GM19193 (cell line): ENCODE results near the gene IQGAP2.

Experiments used
- POLR2A ChIP-seq: IDR thresholded peaks from 4 replicates; pipeline ENCODE4 v1.6.1; 2011; ENCODE audit not compliant: insufficient read depth, insufficient read length; ENCODE audit errors: extremely low read depth

The IQGAP2 gene

DNA sequence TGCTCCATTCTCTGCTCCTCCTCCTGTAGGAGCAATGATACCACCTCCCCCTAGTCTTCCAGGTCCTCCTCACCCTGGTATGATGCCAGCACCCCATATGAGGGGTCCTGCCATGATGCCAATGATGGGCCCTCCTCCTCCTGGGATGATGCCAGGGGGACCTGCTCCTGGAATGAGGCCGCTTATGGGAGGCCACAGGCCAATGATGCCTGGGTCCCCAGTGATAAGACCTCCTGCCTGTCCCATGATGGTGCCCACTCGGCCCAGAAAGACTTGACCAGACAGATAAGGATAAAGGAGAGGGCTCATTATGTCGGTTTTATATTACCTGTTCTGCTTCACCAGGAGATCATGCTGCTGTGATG lies 26.2 kb upstream of the IQGAP2 start:
- TF ChIP-seq POLR2A = no peak

DNA sequence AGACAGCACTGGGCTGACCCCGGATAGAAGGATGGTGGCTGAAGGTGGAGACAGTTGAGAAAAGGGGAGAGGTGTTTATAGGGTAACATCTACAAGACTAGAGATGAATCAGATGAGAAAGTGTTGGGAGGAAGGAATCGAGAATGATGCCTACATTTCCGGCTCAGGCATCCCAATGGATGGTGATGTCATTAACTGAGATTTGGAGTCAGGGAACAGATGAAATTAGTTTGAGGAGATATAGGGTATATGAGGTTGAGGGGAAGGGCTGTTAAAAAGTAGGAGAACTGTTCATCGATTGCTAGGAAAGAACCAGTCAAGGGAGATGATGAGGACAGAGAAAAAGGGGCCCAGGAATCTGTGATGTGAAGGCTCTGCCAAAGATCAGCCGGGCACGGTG lies 24.7 kb upstream of the IQGAP2 start:
- no peak for TF ChIP-seq POLR2A

DNA sequence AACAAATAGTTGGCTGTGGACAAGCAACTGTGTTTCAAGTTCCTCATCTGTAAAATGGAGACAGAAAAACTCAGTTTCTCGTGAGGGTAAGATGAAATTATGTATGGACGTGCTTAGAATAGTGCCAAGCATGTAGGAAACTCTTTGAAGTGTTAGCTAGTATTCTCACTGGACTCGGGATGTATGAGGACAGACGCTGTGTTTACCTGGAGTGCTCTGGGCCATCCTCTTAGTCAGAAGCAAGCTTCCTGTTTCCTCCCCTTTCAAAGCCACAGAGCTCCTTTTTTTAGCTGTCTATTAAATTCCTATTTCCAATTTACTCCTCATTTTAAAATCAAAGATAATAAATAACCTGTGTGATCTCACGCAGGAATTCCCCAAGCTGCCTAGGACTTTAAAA lies 23.8 kb upstream of the IQGAP2 start:
- no peak for TF ChIP-seq POLR2A

DNA sequence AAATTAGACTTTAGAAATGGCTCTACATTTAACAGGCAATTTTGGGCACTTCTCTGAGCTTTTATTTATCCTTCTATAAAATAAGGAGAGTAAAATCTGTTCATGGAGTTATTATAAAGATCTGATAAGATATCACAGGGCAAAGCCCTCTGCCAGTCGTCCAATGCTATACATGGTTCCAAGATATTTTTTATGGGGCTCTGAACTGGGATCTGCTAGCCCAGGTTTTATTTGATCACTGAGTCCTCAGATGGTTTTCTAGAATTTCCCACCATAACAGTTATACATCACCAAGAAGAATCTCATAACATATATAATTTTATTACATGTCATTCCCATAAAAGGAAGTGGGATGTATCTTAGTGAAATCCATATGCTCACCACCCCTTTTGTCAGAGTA lies 23.2 kb upstream of the IQGAP2 start:
- no peak for TF ChIP-seq POLR2A

DNA sequence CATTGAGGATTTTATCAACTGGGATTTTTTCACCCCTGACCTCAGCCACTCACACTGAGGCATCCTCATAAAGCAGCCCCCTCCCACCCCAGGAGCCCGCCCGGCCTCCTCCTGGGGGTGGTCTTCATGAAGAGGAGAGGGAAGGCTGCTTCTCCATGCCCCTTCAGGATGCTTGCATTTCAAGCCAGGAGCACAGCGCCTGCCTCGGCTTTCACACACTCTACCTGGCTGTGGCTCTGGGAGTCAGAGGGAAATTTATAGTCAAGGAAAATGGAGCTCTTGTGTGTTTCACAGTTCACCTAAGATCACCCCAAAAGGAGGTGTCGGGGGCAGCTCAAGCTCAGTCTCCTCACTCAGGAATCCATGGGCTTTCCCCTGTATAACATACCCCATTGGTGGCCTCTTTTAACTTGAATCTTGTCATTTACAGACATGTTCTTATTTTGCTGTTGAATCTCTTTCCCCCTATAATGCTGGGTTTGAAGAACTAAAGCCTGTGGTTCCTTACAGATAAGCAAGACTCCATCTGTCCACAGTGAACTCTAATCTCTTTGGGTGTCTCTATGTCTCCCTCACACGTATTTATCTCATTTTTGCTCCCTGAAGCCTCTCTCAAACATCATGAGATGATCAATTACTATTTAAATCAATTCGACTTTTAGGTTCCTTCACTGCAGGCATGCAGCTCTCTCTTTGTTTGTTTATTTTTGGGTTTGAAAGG lies 22.6 kb upstream of the IQGAP2 start:
- no peak for TF ChIP-seq POLR2A

DNA sequence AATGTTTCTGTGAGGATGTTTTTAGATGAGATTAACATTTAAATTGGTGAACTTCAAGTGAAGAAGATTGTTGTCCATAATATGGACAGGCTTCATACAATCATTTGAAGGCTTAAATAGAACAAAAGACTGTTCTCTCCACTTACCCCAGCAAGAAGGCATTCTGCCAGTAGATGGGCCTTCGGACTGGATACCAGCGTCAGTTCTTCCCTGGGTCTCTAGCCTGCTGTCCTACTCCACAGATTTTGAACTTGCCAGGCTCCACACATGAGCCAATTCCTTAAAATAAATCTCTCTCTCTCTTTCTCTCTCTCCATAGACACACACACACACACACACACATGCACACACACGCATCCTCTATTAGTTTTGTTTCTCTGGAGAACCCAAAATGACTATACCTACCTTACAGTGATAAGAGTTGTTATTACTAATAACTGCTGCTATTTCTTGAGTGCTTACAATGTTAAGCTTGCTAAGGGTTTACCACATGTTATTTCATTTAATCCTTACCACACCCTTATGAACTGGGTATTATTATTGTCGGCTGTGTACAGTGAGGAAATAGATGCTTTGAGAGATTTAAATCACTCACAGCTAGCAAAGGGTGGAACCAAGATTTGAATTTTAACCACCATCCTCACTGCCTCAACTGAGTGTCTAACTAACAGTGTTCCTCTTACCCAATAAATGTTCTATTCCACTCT lies 19.8 kb upstream of the IQGAP2 start:
- no peak for TF ChIP-seq POLR2A

DNA sequence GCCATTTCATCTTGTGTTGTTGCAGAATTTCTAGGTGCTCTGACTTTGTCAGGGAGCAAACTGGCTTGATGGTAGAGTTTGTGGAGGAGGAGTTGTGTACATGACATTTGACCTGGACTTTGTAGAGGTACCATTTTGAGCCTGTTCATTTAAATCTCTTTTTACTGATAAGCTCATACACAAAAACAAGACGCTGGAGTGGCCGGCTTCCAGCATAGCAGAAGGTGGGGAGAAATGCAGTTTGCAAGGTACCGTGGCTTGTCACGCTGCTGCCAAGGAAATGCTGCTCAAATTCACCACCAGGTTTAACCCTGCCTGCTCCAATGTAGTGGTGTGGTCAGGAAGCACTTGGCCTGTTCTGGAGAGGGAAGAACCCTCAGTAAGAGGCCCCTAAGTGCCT lies 18.9 kb upstream of the IQGAP2 start:
- no peak for TF ChIP-seq POLR2A

DNA sequence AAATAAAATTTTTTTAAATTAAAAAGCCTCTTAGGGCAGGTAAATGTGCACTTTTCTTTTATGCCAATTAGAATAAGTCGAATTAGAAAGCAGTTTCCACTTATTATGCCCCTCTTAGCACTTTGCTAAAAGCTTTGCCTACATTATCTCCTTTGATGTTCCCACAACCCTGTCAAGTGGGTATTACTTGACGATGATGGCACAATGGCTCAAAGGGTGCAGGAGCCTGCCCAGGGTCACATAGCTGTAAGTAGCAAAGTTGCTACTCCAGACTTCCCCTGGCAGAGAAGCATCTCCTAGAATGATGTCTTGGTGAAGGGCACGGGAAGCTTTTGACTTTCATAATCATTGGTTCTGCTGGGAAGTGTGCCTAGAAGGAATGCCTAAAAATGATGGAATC lies 18.4 kb upstream of the IQGAP2 start:
- no peak for TF ChIP-seq POLR2A

DNA sequence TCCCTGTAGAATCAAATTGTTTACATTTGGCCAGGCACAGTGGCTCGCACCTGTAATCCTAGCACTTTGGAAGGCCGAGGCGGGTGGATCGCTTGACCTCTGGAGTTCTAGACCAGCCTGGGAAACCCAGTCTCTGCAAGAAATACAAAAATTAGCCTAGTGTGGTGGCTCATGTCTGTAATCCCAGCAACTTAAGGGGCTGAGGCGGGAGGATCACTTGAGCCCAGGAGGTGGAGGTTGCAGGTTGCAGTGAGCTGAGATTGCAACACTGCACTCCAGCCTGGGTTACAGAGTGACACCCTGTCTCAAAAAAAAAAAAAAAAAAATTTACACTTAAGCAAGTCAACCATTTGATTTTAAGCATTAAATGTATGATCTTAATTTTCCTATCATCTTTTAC lies 17.5 kb upstream of the IQGAP2 start:
- TF ChIP-seq POLR2A = no peak

DNA sequence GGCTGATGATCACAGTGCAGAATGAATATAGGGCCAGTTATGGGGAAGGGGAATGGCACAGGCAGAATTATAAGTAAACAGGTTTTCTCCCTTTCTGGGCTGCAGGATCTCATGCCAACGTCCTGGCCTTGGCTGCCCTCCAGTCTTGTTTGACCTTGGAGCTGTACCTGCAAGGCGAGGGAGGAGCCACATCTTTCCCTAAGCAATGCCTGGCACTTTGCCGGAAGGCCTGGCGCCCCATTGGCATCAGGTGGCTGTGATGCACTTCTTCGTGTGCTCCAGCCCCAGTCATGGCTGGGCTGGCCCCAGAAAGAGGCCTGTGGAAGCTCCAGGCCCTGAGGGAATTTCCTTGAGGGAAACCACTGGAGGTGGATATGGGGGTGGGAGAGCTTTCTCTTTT lies 16.7 kb upstream of the IQGAP2 start:
- TF ChIP-seq POLR2A = no peak

DNA sequence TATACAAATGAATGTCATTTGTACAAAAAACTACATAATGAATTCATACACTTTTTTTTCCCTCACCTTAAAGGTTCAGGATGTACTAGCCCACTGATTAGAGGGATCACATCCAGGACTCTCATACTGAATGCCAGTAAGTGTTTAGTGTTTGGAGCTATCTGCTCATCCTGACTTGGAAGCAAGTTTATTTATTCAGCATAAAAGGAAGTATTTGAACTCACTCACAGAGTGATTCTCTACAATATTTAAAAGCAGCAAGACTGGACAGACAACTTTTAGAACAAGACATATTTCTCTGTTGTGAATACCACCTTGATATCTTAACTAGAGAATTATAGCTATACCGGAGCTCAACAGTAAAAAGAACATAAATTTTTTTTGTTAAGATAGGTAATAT lies 14.8 kb upstream of the IQGAP2 start:
- no peak for TF ChIP-seq POLR2A

DNA sequence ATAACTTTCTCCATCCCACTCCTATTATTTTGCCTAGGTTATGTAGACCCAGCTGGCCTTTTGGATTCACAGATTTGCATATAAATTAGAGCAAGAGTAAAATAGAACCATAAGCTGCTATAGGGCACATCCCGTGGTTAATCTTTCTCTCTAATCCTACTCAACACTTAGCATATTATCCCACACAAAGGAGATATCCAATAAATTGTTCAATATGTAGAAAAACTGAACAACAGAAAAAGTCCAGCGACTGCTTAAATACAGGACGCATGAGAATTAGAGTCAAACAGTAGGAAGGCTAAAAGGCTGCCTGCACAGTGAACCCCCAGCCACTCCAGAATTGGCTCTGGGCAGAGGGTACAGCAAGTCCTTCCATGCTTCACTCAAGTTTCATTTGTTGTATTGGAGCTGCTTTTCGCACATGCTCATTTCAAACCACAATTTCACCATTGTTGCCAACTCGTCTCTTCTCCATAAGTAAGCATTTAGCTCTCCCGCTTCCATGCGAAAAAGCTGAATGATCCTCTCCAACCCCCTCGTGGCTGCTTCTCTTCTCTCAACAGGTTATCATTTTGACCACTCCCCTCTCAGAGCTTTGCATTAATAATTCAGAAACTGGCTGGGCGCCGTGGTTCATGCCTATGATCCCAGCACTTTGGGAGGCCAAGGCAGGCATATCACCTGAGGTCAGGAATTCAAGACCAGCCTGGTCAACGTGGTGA lies 14.1 kb upstream of the IQGAP2 start:
- TF ChIP-seq POLR2A = no peak

DNA sequence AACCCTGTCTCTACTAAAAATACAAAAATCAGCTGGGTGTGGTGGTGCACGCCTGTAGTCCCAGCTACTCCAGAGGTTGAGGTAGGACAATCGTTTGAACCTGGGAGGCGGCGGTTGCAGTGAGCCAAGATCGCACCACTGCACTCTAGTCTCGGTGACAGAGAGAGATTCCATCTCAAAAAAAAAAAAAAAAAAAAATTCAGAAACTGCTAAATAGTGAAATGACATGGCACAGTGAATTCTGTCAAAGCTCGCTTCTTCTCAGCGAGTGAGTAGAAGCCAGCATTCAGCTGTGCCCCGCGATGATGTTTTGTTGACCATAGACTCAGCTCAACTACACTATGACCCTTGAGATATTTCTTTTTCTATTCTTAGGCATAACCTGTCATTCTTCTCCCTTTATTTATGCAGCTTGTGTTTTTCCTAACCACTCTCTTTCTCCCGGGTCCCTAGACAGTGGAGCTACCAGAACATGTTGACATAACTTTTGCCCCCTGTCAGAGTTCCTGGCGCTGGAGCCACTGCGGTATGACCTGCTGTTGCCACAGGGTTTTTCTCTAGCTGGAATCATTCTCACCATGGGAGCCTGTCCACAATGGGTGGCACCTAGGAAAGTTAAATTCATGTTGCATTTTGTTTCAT lies 13.5 kb upstream of the IQGAP2 start:
- TF ChIP-seq POLR2A = no peak

DNA sequence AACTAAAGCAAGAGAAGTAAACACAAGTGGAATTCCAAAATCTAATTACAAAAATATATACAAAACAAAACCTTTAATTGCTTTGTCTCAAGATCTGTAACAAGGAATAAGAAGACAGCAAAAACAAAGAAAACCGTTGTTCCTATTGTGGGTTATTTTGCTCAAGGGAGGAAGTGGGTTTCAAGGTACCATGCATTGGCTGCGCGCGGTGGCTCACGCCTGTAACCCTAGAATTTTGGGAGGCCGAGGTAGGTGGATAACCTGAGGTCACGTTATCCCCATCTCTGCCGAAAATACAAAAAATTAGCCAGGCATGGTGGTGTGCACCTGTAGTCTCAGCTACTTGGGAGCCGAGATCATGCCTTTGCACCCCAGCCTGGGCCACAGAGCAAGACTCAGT lies 12.1 kb upstream of the IQGAP2 start:
- TF ChIP-seq POLR2A = no peak

DNA sequence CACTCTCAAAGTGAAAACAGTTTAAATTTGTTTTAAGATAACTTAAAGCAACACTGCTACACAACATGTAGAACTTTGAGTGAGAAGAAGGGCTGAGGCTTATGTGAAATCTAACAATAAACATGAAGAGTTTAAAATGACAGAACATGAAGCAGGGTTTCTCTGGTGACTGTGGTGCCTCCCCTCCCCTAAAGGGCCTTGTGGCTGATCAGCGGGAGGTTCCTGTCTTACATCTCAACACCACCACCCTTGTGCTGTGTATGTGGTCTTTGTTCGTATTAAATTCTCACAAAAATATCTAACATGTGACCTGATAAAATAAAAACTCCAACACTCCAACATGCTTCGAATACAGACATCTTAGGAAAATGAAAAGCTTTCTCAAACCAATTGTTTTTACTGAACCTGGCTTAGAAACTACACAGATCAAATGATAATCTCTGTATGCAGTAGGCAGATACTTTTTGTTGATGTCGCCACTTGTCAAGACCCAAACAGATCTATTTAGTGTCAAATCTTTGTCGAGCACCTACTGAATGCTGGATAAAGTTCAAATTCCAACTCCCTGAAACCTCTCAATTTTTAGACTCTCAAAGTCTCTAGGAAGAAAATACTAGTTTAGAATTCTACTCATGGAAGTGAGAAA lies 9.9 kb upstream of the IQGAP2 start:
- TF ChIP-seq POLR2A = no peak

DNA sequence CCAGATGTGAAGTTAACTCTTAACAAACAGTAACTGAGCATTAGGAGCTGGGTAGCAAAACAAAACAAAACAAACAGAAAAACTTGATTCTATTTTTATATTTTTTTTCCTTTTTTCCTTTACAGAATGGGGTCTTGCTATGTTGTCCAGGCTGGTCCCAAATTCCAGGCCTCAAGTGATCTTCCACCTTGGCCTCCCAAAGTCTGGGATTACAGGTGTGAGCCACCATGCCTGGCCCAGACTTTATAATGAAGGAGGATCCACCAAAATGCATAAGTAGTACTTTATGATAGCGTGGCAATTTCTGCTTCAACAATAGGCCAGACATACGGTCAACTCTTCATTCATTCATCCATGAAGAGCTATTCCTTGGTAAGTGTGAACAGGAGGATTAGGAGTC lies 5.9 kb upstream of the IQGAP2 start:
- no peak for TF ChIP-seq POLR2A

DNA sequence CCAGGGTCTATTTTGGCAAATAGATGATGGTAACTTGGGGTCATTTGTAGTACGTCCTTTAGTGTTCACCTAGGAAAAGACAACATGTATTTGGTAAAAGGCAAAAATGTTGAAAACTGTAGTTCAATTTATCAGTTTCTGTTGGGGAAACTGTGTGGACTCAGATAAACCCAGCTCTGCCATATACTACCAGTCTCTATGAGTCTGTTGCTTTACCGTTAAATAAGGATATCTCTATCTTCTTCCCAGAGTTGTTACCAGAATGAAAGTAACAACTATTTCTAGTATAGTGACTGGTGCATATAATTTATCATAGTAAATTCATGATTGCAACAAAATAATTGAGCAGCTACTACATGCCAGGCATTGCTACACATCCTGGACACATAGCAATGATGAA lies 3.8 kb upstream of the IQGAP2 start:
- no peak for TF ChIP-seq POLR2A
